ENCODE measurements around the gene PRKN.
"Not testable (repeated sequence)": the region's sequence is repeated elsewhere in the genome, so short reads cannot be mapped to it uniquely, and the experiment has no call there.

The PRKN gene

GRCh38 chr6:161941565-161941964, 786.0 kb downstream of the PRKN start:
- no peak for DNase-seq

GRCh38 chr6:161940519-161940918, 787.0 kb downstream of the PRKN start:
- DNase-seq, result no peak

GRCh38 chr6:161926324-161926723, 801.2 kb downstream of the PRKN start:
- DNase-seq, result no peak

- no peak for DNase-seq
These were observed 803.0 kb downstream of the PRKN start for GRCh38 chr6:161924516-161925116.

- no peak for DNase-seq
These were observed 804.9 kb downstream of the PRKN start for GRCh38 chr6:161922631-161923119.

GRCh38 chr6:161921602-161922395, 805.8 kb downstream of the PRKN start:
- no peak for DNase-seq

- DNase-seq, result no peak
These were observed 807.9 kb downstream of the PRKN start for GRCh38 chr6:161919691-161920090.

GRCh38 chr6:161918628-161919205, 808.8 kb downstream of the PRKN start:
- no peak for DNase-seq

GRCh38 chr6:161918109-161918531, 809.4 kb downstream of the PRKN start:
- DNase-seq, result no peak

GRCh38 chr6:161917645-161918044, 809.9 kb downstream of the PRKN start:
- no peak for DNase-seq

- DNase-seq, result no peak
These were observed 812.1 kb downstream of the PRKN start for GRCh38 chr6:161915456-161915964.

- DNase-seq, result no peak
These were observed 818.7 kb downstream of the PRKN start for GRCh38 chr6:161908872-161909271.

GRCh38 chr6:161906571-161906970, 821.0 kb downstream of the PRKN start:
- DNase-seq, result no peak

GRCh38 chr6:161903584-161904212, 823.9 kb downstream of the PRKN start:
- DNase-seq, result no peak

GRCh38 chr6:161901740-161902426, 825.7 kb downstream of the PRKN start:
- DNase-seq, result no peak

GRCh38 chr6:161894436-161894835, 833.1 kb downstream of the PRKN start:
- DNase-seq, result no peak

GRCh38 chr6:161891542-161891941, 836.0 kb downstream of the PRKN start:
- no peak for DNase-seq

GRCh38 chr6:161890832-161891297, 836.7 kb downstream of the PRKN start:
- DNase-seq, result no peak

- DNase-seq, result no peak
These were observed 837.3 kb downstream of the PRKN start for GRCh38 chr6:161890133-161890831.

GRCh38 chr6:161889324-161889723, 838.2 kb downstream of the PRKN start:
- no peak for DNase-seq

GRCh38 chr6:161886545-161886944, 841.0 kb downstream of the PRKN start:
- not testable (repeated sequence) for DNase-seq

- DNase-seq, result no peak
These were observed 842.8 kb downstream of the PRKN start for GRCh38 chr6:161884782-161885181.
